Heart left ventricle (tissue), 16 donors: ENCODE measurements around the gene CNBD2. TPM values are rescaled to one million over a fixed set of nuclear protein-coding genes. Genes with fewer than 3 reads are reported as not detected.

Experiments used
- ATAC-seq, 4 donors: fragments of 200-7000 bp; cut with Tn5 transposase; one replicate each; pipeline ENCODE4 v1.9.1; 2020 to 2022; ENCODE audit warnings: moderate library complexity in 4 of 4, mild to moderate bottlenecking in 3 of 4, moderate number of reproducible peaks in 1 of 4
- DNase-seq, 5 donors: peaks; one replicate each; pipeline ENCODE4 v3.0.0-alpha.2; 2020
- H3K27ac ChIP-seq, 12 donors: fragments of 200-600 bp; sonication (generic) in 4 of 12; one replicate each; pipeline versions ENCODE4 v1.5.0 to v1.8.0; 2016 to 2022; ENCODE audit warnings: mild to moderate bottlenecking in 2 of 12
- H3K27me3 ChIP-seq, 9 donors: fragments of 200-600 bp; sonication (generic) in 2 of 9; one replicate each; pipeline versions ENCODE4 v1.5.1 to v1.8.0; 2016 to 2022; ENCODE audit warnings: mild to moderate bottlenecking in 3 of 9
- H3K36me3 ChIP-seq, 9 donors: fragments of 200-600 bp; sonication (generic) in 2 of 9; one replicate each; pipeline versions ENCODE4 v1.5.0 to v1.8.0; 2018 to 2022; ENCODE audit warnings: mild to moderate bottlenecking in 2 of 9
- H3K4me1 ChIP-seq, 12 donors: fragments of 200-600 bp; sonication (generic) in 4 of 12; one replicate each; pipeline versions ENCODE4 v1.5.0 to v1.8.0; 2016 to 2022; ENCODE audit warnings: mild to moderate bottlenecking in 3 of 12
- H3K4me3 ChIP-seq, 12 donors: fragments of 200-600 bp; sonication (generic) in 4 of 12; one replicate each; pipeline versions ENCODE4 v1.5.0 to v1.8.0; 2017 to 2022; ENCODE audit warnings: mild to moderate bottlenecking in 9 of 12, moderate library complexity in 4 of 12
- H3K9me3 ChIP-seq, 12 donors: fragments of 200-600 bp; sonication (generic) in 4 of 12; one replicate each; pipeline versions ENCODE4 v1.5.0 to v1.8.0; 2016 to 2022; ENCODE audit warnings: mild to moderate bottlenecking in 1 of 12
- CTCF ChIP-seq, 12 donors: fragments of 200-600 bp; sonication (generic) in 4 of 12; IDR thresholded peaks; one replicate each; pipeline versions ENCODE4 v1.5.0 to v1.8.0; 2018 to 2022; ENCODE audit warnings: antibody characterized with exemption in 12 of 12, mild to moderate bottlenecking in 5 of 12
- POLR2A ChIP-seq, 2 donors: fragments of 450-650 bp; IDR thresholded peaks; one replicate each; pipeline ENCODE4 v1.6.1; 2017; ENCODE audit warnings: antibody characterized with exemption in 2 of 2, mild to moderate bottlenecking in 2 of 2, moderate library complexity in 2 of 2
- WGBS, 4 donors: extraction: QIAGEN DNeasy Blood & Tissue Kit in 2 of 4; methylation state at CpG; one replicate each; pipeline versions ENCODE4 v1.1.5 to v1.1.7; 2013 to 2018; 5-methylcytosine and 5-hydroxymethylcytosine counted together
- intact Hi-C, 10 donors: fragments of 100-400 bp; cut with DNase I; formaldehyde crosslinking; loops; one replicate each; pipeline versions ENCODE4 v1.11.1 to v1.14.2; 2022
- polyA plus RNA-seq, 2 donors: library from polyadenylated mRNA; stranded (reverse); fragments of 200-250 nt; gene quantifications; one replicate each; pipeline ENCODE4 v1.2.3, GENCODE V29; 2013
- total RNA-seq, 9 donors: library from RNA; depleted of rRNA in 2 of 9; stranded (reverse); fragments of >200 nt in 2 of 9; fragmentation: NEBNext Ultra II Directional in 3 of 9; extraction: Animal tissue kit (Norgen Biotek cat#: 25700) in 3 of 9; gene quantifications; one replicate each; pipeline versions ENCODE4 v1.1.0 to v1.2.4, GENCODE V29; 2016 to 2023
- donor health status: ischemic (EF 13 %, LVEDD 7.1; RV severe dilation, severe dysfunction).
- donor health status: healthy with polysubstance abuse.
- donor health status: DM: no; HTN: yes; CAD: no.
- donor health status: DM: no; HTN: no; CAD: no.
- donor health status: ischemic (EF 25% LVEDD 6.9; RV normal size, moderate dysfunction).
- donor health status: ischemic (EF 25% LVEDD 5.7; RV mildly dilated, moderate dysfunction).
- donor health status: healthy.
- donor health status: DM: yes; HTN: yes; CAD: no.
- donor health status: ischemic (EF 35%, LVEDD 5.7; RV mildly dilated, moderate dysfunction).
- donor health status: nonischemic (EF 11% LVEDD 7.7; RV severe dilation, severe dysfunction).
- donor health status: DM: yes; HTN: yes; CAD: no.
- donor health status: PGD.
- donor health status: ischemic (EF 29% LVEDD 5.4; RV normal size, mild dysfunction).
- donor health status: nonischemic (EF 23%, LVEDD 6.1; RV moderate dilation, normal function).

The CNBD2 gene
- total and polyA plus RNA-seq, 11 donors: 1.4 to 7.7 (median 3.6) TPM; not detected in 1

DNA sequence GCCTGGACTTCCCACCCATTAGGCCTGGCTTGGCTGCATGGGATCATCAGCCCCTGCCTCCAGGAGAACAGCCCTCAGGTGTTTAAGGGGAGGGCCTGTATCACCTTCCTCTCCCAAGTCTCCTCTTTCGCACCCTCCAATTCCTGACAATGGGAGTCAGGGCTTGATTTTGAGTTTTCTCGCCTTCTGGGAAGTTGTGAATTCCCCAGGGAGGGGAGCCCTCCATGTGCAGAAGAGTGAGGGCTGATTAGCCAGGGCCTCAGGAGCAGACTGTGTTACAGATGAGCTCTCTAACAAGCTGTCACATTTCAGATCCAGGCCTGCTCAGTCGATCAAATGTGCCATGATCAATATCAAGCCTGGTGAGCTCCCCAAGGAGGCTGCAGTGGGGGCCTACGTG is 42.4 kb downstream of the CNBD2 start:
- Histone ChIP-seq H3K4me1 (no peaks in the 10 kb centered on the region), H3K36me3 (no peaks in the 10 kb centered on the region), H3K4me3 (no peak overlapping the region), H3K9me3 (no peaks in the 10 kb centered on the region), H3K27ac (no peak overlapping the region), H3K27me3 (no peaks in the 10 kb centered on the region)
- TF ChIP-seq POLR2A (IDR thresholded peaks at IDR 0.05) (no peak), CTCF (IDR thresholded peaks at IDR 0.05) (no peak)
- intact Hi-C loops: no loop called here
- WGBS, 4 donors: 63 to 79% (median 75%) methylated on average over 3 to 4 of the region's 4 CpGs
- ATAC-seq (no peak), DNase-seq (no peak)

DNA sequence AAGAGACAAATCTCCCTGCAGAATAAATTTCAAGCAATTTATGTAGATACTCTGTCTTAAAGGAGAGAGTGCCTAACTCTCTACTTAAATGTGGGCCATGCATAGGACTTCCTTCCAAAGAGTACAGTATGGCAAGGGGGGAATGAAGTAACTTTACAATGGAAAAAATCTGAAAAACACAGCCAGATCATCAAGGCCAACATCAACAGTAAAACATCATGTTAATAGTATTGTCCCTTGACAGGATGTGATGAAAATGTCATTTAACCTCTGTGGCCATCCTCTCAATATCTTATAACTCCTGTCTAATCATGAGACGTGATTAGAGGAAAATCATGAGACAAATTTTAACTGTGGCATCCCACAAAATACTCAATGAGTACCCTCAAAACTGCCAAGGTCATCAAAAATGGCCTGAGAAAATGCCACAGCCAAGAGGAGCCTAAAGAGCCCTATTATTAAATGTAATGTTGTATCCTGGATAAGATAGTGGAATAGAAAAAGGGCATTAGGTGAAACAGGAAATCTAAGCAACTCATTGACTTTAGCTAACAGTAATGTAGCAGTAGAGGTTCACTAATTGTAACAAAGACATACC is 47.5 kb downstream of the CNBD2 start:
- Histone ChIP-seq H3K36me3 (no peaks in the 10 kb centered on the region), H3K9me3 (no peaks in the 10 kb centered on the region), H3K4me3 (no peak overlapping the region), H3K27ac (no peak overlapping the region), H3K27me3 (no peaks in the 10 kb centered on the region), H3K4me1 (peaks cover 0 to 17% (median 5%) of the 10 kb centered on the region in 12 donors)
- WGBS, 4 donors: 82 to 94% (median 87%) methylated on average over 1 of the region's 1 CpG
- DNase-seq (no peak), ATAC-seq (no peak)
- intact Hi-C loops: no loop called here
- TF ChIP-seq CTCF (IDR thresholded peaks at IDR 0.05) (no peak), POLR2A (IDR thresholded peaks at IDR 0.05) (no peak)

DNA sequence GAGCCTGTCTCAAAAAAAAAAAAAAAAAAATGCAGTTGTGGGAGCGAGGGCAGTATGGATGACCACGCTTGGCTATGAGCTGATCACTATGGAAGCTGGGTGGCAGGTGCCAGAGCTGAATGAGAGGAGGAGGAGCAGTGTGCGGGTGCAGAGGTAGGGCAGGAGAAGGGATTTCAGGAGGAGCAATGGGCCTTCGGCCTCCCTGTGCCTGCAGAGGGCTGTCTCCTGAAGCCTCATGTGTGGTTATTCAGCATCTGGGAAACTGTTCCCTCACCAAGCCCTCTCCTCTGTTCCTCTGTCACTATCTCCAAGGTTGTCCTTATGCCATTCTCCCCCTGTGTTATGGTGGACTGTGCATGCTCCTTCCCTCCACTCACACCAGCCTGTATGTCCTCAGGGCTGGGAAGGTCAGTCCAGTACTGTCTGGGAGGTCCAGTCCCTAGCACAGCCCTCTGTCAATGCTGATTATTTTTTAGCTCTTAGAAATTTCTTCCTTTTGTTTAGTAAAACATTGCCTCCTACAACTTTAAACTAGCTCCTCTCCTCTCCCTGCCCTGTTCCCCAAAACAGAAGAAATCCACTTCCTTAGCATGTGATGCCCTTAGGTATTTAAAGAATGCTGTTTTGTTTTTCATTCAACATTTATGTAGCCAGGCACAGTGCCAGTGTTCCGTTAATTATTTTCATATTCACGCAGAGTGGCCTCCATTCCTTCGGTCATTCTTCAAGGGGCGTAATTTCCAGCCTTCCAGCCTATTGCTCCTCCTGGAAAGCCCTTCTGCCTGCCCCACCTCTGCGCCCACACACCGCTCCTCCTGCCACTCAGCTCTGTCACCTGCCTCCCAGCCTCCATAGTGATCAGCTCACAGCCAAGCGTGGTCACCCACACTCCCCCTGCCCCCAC is 48.9 kb downstream of the CNBD2 start:
- Histone ChIP-seq H3K4me1 (peaks cover 0 to 17% (median 5%) of the 10 kb centered on the region in 12 donors), H3K27ac (peak overlapping the region in 2 of 12 donors; percentile 17 to 38), H3K4me3 (no peak overlapping the region), H3K36me3 (no peaks in the 10 kb centered on the region), H3K27me3 (no peaks in the 10 kb centered on the region), H3K9me3 (no peaks in the 10 kb centered on the region)
- intact Hi-C loops: no loop called here
- WGBS, 4 donors: 69 to 78% (median 72%) methylated on average over 11 of the region's 11 CpGs
- ATAC-seq (peak in 1 of 4 donors; percentile 30), DNase-seq (peak in 2 of 5 donors; percentile 15 to 27)
- no peak for TF ChIP-seq POLR2A (IDR thresholded peaks at IDR 0.05)
- no peak for TF ChIP-seq CTCF (IDR thresholded peaks at IDR 0.05)
